H1 (cell line): ENCODE results near the gene NT5C3B. TPM values are rescaled to one million over a fixed set of nuclear protein-coding genes. Genes with fewer than 3 reads are reported as not detected.
"Not testable (repeated sequence)": the region's sequence is repeated elsewhere in the genome, so short reads cannot be mapped to it uniquely, and the experiment has no call there.

Source experiments
- CTCF ChIA-PET: fragments of 300-600 bp; sonication (Branson Sonifier 250); formaldehyde crosslinking; loops from one replicate; lab custom pipeline; 2021; ENCODE audit not compliant: partially characterized antibody; lab: Charles Lee
- POLR2A ChIA-PET: fragments of 300-600 bp; sonication (Branson Sonifier 250); formaldehyde crosslinking; loops from one replicate; lab custom pipeline; 2021; ENCODE audit warnings: inconsistent platforms; ENCODE audit not compliant: partially characterized antibody; lab: Charles Lee
- DNase-seq, 2 experiments: peaks; one replicate each; pipeline versions ENCODE4 v3.0.0 to v3.0.0-alpha.2; 2010 to 2022; ENCODE audit warnings: low spot score in 2 of 2, low read depth in 1 of 2, mixed read lengths in 1 of 2
- FAIRE-seq: peaks from 2 replicates; lab custom pipeline; 2011; peaks lifted over from hg19 to GRCh38; lab: Jason Lieb, UNC
- H2AFZ ChIP-seq: 2 replicates; pipeline ENCODE4 v1.8.1; 2012; ENCODE audit warnings: low read length, inconsistent platforms
- H2AK5ac ChIP-seq: 2 replicates; pipeline ENCODE4 v1.6.1; 2013; ENCODE audit warnings: low read depth, low read length
- H2BK120ac ChIP-seq: replicated peaks from 2 replicates; pipeline ENCODE3; 2013; ENCODE audit warnings: low read depth, low read length, inconsistent platforms
- H2BK12ac ChIP-seq: 2 replicates; pipeline ENCODE4 v1.6.1; 2013; ENCODE audit warnings: low read depth, low read length
- H2BK15ac ChIP-seq: 2 replicates; pipeline ENCODE4 v1.6.1; 2013; ENCODE audit warnings: low read length
- H2BK20ac ChIP-seq: 2 replicates; pipeline ENCODE4 v1.6.1; 2013; ENCODE audit warnings: low read length
- H2BK5ac ChIP-seq: 2 replicates; pipeline ENCODE4 v1.6.1; 2013; ENCODE audit warnings: low read depth, low read length
- H3K14ac ChIP-seq: 2 replicates; pipeline ENCODE4 v1.6.1; 2013; ENCODE audit warnings: inconsistent platforms; ENCODE audit not compliant: insufficient read length
- H3K18ac ChIP-seq: 2 replicates; pipeline ENCODE4 v1.6.1; 2013; ENCODE audit warnings: low read length; ENCODE audit errors: extremely low read depth
- H3K23ac ChIP-seq: 2 replicates; pipeline ENCODE4 v1.6.1; 2013; ENCODE audit warnings: inconsistent platforms; ENCODE audit not compliant: insufficient read length
- H3K23me2 ChIP-seq: 2 replicates; pipeline ENCODE4 v1.6.1; 2013; ENCODE audit warnings: low read depth, low read length
- H3K27ac ChIP-seq: 2 replicates; pipeline ENCODE4 v1.6.1; 2011; ENCODE audit warnings: low read depth, low read length, inconsistent platforms
- H3K27me3 ChIP-seq, 4 experiments: replicated peaks in 1 of 4; 1 replicate in 1 of 4; 2 replicates in 3 of 4; pipeline versions ENCODE4 v1.6.1 to v1.8.1; 2011 to 2013; ENCODE audit warnings: low read length in 3 of 4, mild to moderate bottlenecking in 3 of 4, inconsistent platforms in 2 of 4, mixed read lengths in 2 of 4, moderate library complexity in 1 of 4; ENCODE audit not compliant: control insufficient read depth in 3 of 4, insufficient read depth in 3 of 4; ENCODE audit errors: extremely low read depth in 1 of 4
- H3K36me3 ChIP-seq, 4 experiments: 2 replicates each; pipeline versions ENCODE4 v1.6.1 to v1.8.1; 2011 to 2013; ENCODE audit warnings: mild to moderate bottlenecking in 4 of 4, low read length in 3 of 4, moderate library complexity in 2 of 4, control low read depth in 1 of 4, inconsistent platforms in 1 of 4; ENCODE audit not compliant: insufficient read depth in 4 of 4, control insufficient read depth in 2 of 4
- H3K4ac ChIP-seq: replicated peaks from 2 replicates; pipeline ENCODE3; 2013; ENCODE audit warnings: low read length, low read depth, mixed read lengths, inconsistent platforms; ENCODE audit not compliant: insufficient read length
- H3K4me1 ChIP-seq, 4 experiments: replicated peaks in 1 of 4; 1 replicate in 1 of 4; 2 replicates in 3 of 4; pipeline versions ENCODE4 v1.6.1 to v1.8.1; 2011 to 2013; ENCODE audit warnings: low read length in 3 of 4, inconsistent platforms in 2 of 4, mixed read lengths in 1 of 4; ENCODE audit not compliant: insufficient read depth in 4 of 4, control insufficient read depth in 3 of 4
- H3K4me2 ChIP-seq, 2 experiments: 2 replicates each; pipeline versions ENCODE4 v1.6.1 to v1.8.1; 2011 to 2013; ENCODE audit warnings: low read depth in 2 of 2, low read length in 2 of 2, control low read depth in 1 of 2, inconsistent platforms in 1 of 2, mild to moderate bottlenecking in 1 of 2; ENCODE audit not compliant: insufficient read depth in 1 of 2
- H3K4me3 ChIP-seq, 4 experiments: fragments of 200-600, 300-600 bp in 1 of 4; sonication (generic), shearing (Covaris generic), sonication (Bioruptor Twin) in 1 of 4; 2 replicates each; pipeline versions ENCODE4 v1.5.1 to v1.8.1; 2011 to 2016; ENCODE audit warnings: low read length in 4 of 4, low read depth in 3 of 4, control low read depth in 2 of 4, inconsistent platforms in 2 of 4, mild to moderate bottlenecking in 2 of 4, mixed read lengths in 1 of 4, moderate library complexity in 1 of 4; ENCODE audit not compliant: insufficient read depth in 2 of 4; ENCODE audit errors: extremely low read depth in 1 of 4
- H3K56ac ChIP-seq: replicated peaks from 2 replicates; pipeline ENCODE3; 2013; ENCODE audit warnings: low read depth, mild to moderate bottlenecking, mixed read lengths, low read length, inconsistent platforms; ENCODE audit not compliant: insufficient read length
- H3K79me1 ChIP-seq: 2 replicates; pipeline ENCODE4 v1.6.1; 2013; ENCODE audit warnings: low read depth, low read length, control low read depth
- H3K79me2 ChIP-seq, 2 experiments: 2 replicates each; pipeline versions ENCODE4 v1.6.1 to v1.8.1; 2012 to 2013; ENCODE audit warnings: low read length in 2 of 2, mild to moderate bottlenecking in 2 of 2, inconsistent platforms in 1 of 2; ENCODE audit not compliant: insufficient read depth in 2 of 2, control insufficient read depth in 1 of 2
- H3K9ac ChIP-seq, 4 experiments: replicated peaks in 1 of 4; 1 replicate in 1 of 4; 2 replicates in 3 of 4; pipeline versions ENCODE4 v1.6.1 to v1.8.1; 2011 to 2013; ENCODE audit warnings: low read depth in 3 of 4, low read length in 3 of 4, control low read depth in 2 of 4, mild to moderate bottlenecking in 2 of 4, moderate library complexity in 2 of 4, inconsistent platforms in 1 of 4; ENCODE audit errors: extremely low read depth in 1 of 4
- H3K9me3 ChIP-seq, 2 experiments: 2 replicates each; pipeline versions ENCODE4 v1.6.1 to v1.8.1; 2012 to 2013; ENCODE audit warnings: mild to moderate bottlenecking in 2 of 2, moderate library complexity in 2 of 2, control low read depth in 1 of 2, inconsistent platforms in 1 of 2, low read depth in 1 of 2, low read length in 1 of 2, mixed read lengths in 1 of 2; ENCODE audit not compliant: insufficient read depth in 2 of 2
- H4K20me1 ChIP-seq, 2 experiments: replicated peaks in 1 of 2; 2 replicates each; pipeline versions ENCODE3 to v1.8.1; 2011 to 2013; ENCODE audit warnings: inconsistent platforms in 2 of 2, low read length in 2 of 2, mild to moderate bottlenecking in 1 of 2; ENCODE audit not compliant: insufficient read depth in 2 of 2, control insufficient read depth in 1 of 2
- H4K5ac ChIP-seq: 2 replicates; pipeline ENCODE4 v1.6.1; 2013; ENCODE audit warnings: low read length, low read depth, mixed read lengths, inconsistent platforms; ENCODE audit not compliant: insufficient read length
- H4K8ac ChIP-seq: 2 replicates; pipeline ENCODE4 v1.8.0; 2013; ENCODE audit warnings: mild to moderate bottlenecking, moderate library complexity, low read length, inconsistent platforms; ENCODE audit not compliant: insufficient read depth; ENCODE audit errors: extremely low read depth
- H4K91ac ChIP-seq: replicated peaks from 2 replicates; pipeline ENCODE3; 2013; ENCODE audit warnings: low read length, mixed read lengths, inconsistent platforms; ENCODE audit not compliant: insufficient read length
- KDM4A ChIP-seq: IDR thresholded peaks from one replicate; pipeline ENCODE4 v1.7.1; 2012; ENCODE audit warnings: low read depth, mild to moderate bottlenecking, moderate library complexity, low read length, inconsistent platforms; ENCODE audit not compliant: severe bottlenecking
- TAF1 ChIP-seq: IDR thresholded peaks from 2 replicates; pipeline ENCODE4 v1.6.1; 2011; ENCODE audit warnings: mild to moderate bottlenecking, low read depth, low read length
- WGBS, 2 experiments: shearing (Covaris generic) in 1 of 2; methylation state at CpG; one replicate each; pipeline versions ENCODE4 v1.1.6 to v1.1.7; 2013 to 2015; ENCODE audit warnings: low lambda C conversion rate in 2 of 2, mixed read lengths in 2 of 2, inconsistent platforms in 1 of 2, low coverage in 1 of 2, missing lambda C conversion rate in 1 of 2; ENCODE audit not compliant: insufficient replicate concordance in 2 of 2, insufficient coverage in 1 of 2, insufficient read length in 1 of 2; ENCODE audit errors: extremely low coverage in 1 of 2, missing lambda C conversion rate in 1 of 2; 5-methylcytosine and 5-hydroxymethylcytosine counted together
- polyA plus RNA-seq, 7 experiments: library from polyadenylated mRNA; depleted of rRNA in 3 of 7; stranded (reverse) in 5 of 7; unstranded in 2 of 7; fragments of >200 nt in 5 of 7; fragments of 200-250 nt in 2 of 7; gene quantifications; 1 replicate in 5 of 7; 2 replicates in 1 of 7; 4 replicates in 1 of 7; pipeline versions ENCODE4 v1.2.1 to v1.2.3, GENCODE V29; 2011 to 2013; ENCODE audit warnings: missing spikeins in 2 of 7, mixed read lengths in 2 of 7
- total RNA-seq: library from RNA; stranded (reverse); fragmentation: NEBNext Ultra II Directional; extraction: Animal tissue kit (Norgen Biotek cat#: 25700); gene quantifications from 2 replicates; pipeline ENCODE4 v1.2.1, GENCODE V29; 2021

The NT5C3B gene
- total and polyA plus RNA-seq, 2 of the 8 experiments (the other 6 are each of a cell fraction or from before 2014, with no cell fraction given): 68.7 to 94.5 TPM

- TF ChIP-seq KDM4A: no peak
- no peak for TF ChIP-seq TAF1
Measured at GRCh38 chr17:41844971-41845370, 8.9 kb upstream of the NT5C3B start (continued).

- H3K18ac ChIP-seq, H2BK5ac ChIP-seq, H2BK12ac ChIP-seq, H3K79me2 ChIP-seq, H3K14ac ChIP-seq, H3K23ac ChIP-seq, H3K79me1 ChIP-seq, H3K9ac ChIP-seq, H2BK120ac ChIP-seq, H2AK5ac ChIP-seq, H3K4ac ChIP-seq, H2AFZ ChIP-seq, H4K8ac ChIP-seq, H3K36me3 ChIP-seq, H2BK20ac ChIP-seq, H3K23me2 ChIP-seq, H4K5ac ChIP-seq, H3K27ac ChIP-seq, H4K91ac ChIP-seq, H4K20me1 ChIP-seq, DNase-seq, H3K9me3 ChIP-seq, H3K4me1 ChIP-seq, H3K4me3 ChIP-seq, H3K56ac ChIP-seq, FAIRE-seq, H2BK15ac ChIP-seq, H3K27me3 ChIP-seq, H3K4me2 ChIP-seq, CTCF ChIA-PET, POLR2A ChIA-PET: not testable (repeated sequence)
- WGBS, 2 experiments: 85% methylated on average over 6 of the region's 6 CpGs; no CpG with 5 or more reads in 1 of the 2 experiments
Measured at GRCh38 chr17:41840781-41841180, 4.7 kb upstream of the NT5C3B start.
